K562 (cell line): ENCODE measurements around the gene DCP2. TPM values are rescaled to one million over a fixed set of nuclear protein-coding genes. Genes with fewer than 3 reads are reported as not detected.

ENCODE experiments used
- ATAC-seq: fragments of 200-7000 bp; cut with Tn5 transposase; 3 replicates; pipeline ENCODE4 v1.9.1; 2020; ENCODE audit warnings: moderate library complexity
- BruUV-seq: library from RNA; stranded (reverse); fragments of 400-500 nt; replicated peaks from 2 replicates; lab custom pipeline; 2021; lab: Mats Ljungman, UMichigan
- CTCF ChIA-PET: fragments of 300-600 bp; formaldehyde crosslinking; extraction: SDS; loops from one replicate; lab custom pipeline; 2021; ENCODE audit warnings: low intra/inter-chr PET ratio; lab: Yijun Ruan, JAX
- POLR2A ChIA-PET: fragments of 300-600, 350-650 bp; sonication (Branson Sonifier 250); formaldehyde crosslinking; extraction: SDS; loops from one replicate; lab custom pipeline; 2021; ENCODE audit warnings: antibody characterized with exemption, inconsistent platforms; lab: Yijun Ruan, JAX
- DNase-seq, 4 experiments: peaks; one replicate each; pipeline versions ENCODE4 v3.0.0 to v3.0.0-alpha.2; 2011 to 2018; ENCODE audit warnings: low spot score in 3 of 4, mixed read lengths in 3 of 4; ENCODE audit errors: extremely low read depth in 1 of 4
- FAIRE-seq: peaks from 2 replicates; lab custom pipeline; 2011; peaks lifted over from hg19 to GRCh38; lab: Jason Lieb, UNC
- H2AFZ ChIP-seq: 2 replicates; pipeline ENCODE4 v1.6.0; 2011; ENCODE audit warnings: low read depth, low read length, control low read depth, inconsistent platforms
- H3K27ac ChIP-seq: fragments of 200-600 bp; 3 replicates; pipeline ENCODE4 v1.8.0; 2011; ENCODE audit warnings: low read depth, mild to moderate bottlenecking, control low read depth, inconsistent platforms, low read length, moderate library complexity, mixed read lengths; ENCODE audit errors: extremely low read depth
- H3K27me3 ChIP-seq, 2 experiments: fragments of 300-600 bp in 1 of 2; 2 replicates in 1 of 2; 3 replicates in 1 of 2; pipeline versions ENCODE4 v1.6.0 to v1.8.0; 2011; ENCODE audit warnings: inconsistent platforms in 2 of 2, low read length in 2 of 2, mild to moderate bottlenecking in 1 of 2, mixed read lengths in 1 of 2, moderate library complexity in 1 of 2; ENCODE audit not compliant: control insufficient read depth in 2 of 2, insufficient read depth in 2 of 2
- H3K36me3 ChIP-seq: fragments of 300-600 bp; 3 replicates; pipeline ENCODE4 v1.8.0; 2011; ENCODE audit warnings: mild to moderate bottlenecking, low read length, inconsistent platforms; ENCODE audit not compliant: control insufficient read depth, insufficient read depth
- H3K4me1 ChIP-seq, 2 experiments: fragments of 200-600 bp in 1 of 2; replicated peaks in 1 of 2; 2 replicates in 1 of 2; 3 replicates in 1 of 2; pipeline versions ENCODE4 v1.5.1 to v1.8.0; 2011; ENCODE audit warnings: inconsistent platforms in 2 of 2, low read length in 2 of 2, mild to moderate bottlenecking in 1 of 2, mixed read lengths in 1 of 2, moderate library complexity in 1 of 2; ENCODE audit not compliant: control insufficient read depth in 2 of 2, insufficient read depth in 2 of 2
- H3K4me2 ChIP-seq: 2 replicates; pipeline ENCODE4 v1.6.1; 2011; ENCODE audit warnings: low read length, control low read depth, inconsistent platforms, mixed read lengths; ENCODE audit not compliant: insufficient read depth
- H3K4me3 ChIP-seq: fragments of 200-600 bp; sonication (generic), shearing (Covaris generic); 2 replicates; pipeline ENCODE4 v1.5.1; 2016; ENCODE audit warnings: control low read depth, inconsistent platforms
- H3K79me2 ChIP-seq: fragments of 200-600 bp; 3 replicates; pipeline ENCODE4 v1.8.0; 2011; ENCODE audit warnings: low read length, inconsistent platforms; ENCODE audit not compliant: control insufficient read depth, insufficient read depth
- H3K9ac ChIP-seq, 2 experiments: 2 replicates each; pipeline versions ENCODE4 v1.6.0 to v1.6.1; 2011; ENCODE audit warnings: low read depth in 2 of 2, low read length in 2 of 2, control low read depth in 1 of 2, inconsistent platforms in 1 of 2, mild to moderate bottlenecking in 1 of 2, mixed read lengths in 1 of 2; ENCODE audit not compliant: insufficient read depth in 1 of 2
- H3K9me1 ChIP-seq: one replicate; pipeline ENCODE4 v1.6.0; 2011; ENCODE audit warnings: inconsistent platforms, mild to moderate bottlenecking, low read length, moderate library complexity; ENCODE audit not compliant: control insufficient read depth, insufficient read depth
- H3K9me3 ChIP-seq: replicated peaks from 2 replicates; pipeline ENCODE4 v1.5.1; 2011; ENCODE audit warnings: low read depth, low read length, inconsistent platforms; ENCODE audit not compliant: control insufficient read depth, insufficient read depth
- H4K20me1 ChIP-seq: replicated peaks from 2 replicates; pipeline ENCODE4 v1.6.1; 2011; ENCODE audit warnings: low read length, inconsistent platforms, mixed read lengths; ENCODE audit not compliant: control insufficient read depth, insufficient read depth
- ATF3 ChIP-seq, 2 experiments: fragments of 450-650 bp in 1 of 2; sonication (generic) in 1 of 2; formaldehyde crosslinking in 1 of 2; IDR thresholded peaks in 1 of 2; conservative IDR thresholded peaks in 1 of 2; 2 replicates each; pipeline versions ENCODE4 v1.6.1 to v1.8.1; 2016 to 2023; ENCODE audit warnings: mild to moderate bottlenecking in 2 of 2, moderate library complexity in 2 of 2, inconsistent platforms in 1 of 2, missing genetic modification reagents in 1 of 2
- BRD4 ChIP-seq: fragments of 200-600 bp; sonication (generic); IDR thresholded peaks from 2 replicates; pipeline ENCODE4 v1.6.1; 2017; ENCODE audit warnings: inconsistent platforms
- BRD9 ChIP-seq: fragments of 450-650 bp; IDR thresholded peaks from 2 replicates; pipeline ENCODE4 v1.6.1; 2018; ENCODE audit warnings: low read depth; ENCODE audit not compliant: partially characterized antibody
- CBFA2T2 ChIP-seq: fragments of 450-650 bp; conservative IDR thresholded peaks from 2 replicates; pipeline ENCODE4 v1.6.1; 2017; ENCODE audit warnings: mild to moderate bottlenecking
- CEBPG ChIP-seq, 3 experiments: fragments of 200-800 bp in 1 of 3; sonication (Bioruptor generic) in 1 of 3; sonication (generic) in 1 of 3; formaldehyde crosslinking in 1 of 3; IDR thresholded peaks in 2 of 3; conservative IDR thresholded peaks in 1 of 3; 2 replicates each; pipeline versions ENCODE4 v1.6.1 to v1.8.0; 2016 to 2022; ENCODE audit warnings: missing compliant biosample characterization in 2 of 3, missing genetic modification characterization in 2 of 3, mild to moderate bottlenecking in 1 of 3, missing genetic modification reagents in 1 of 3
- FOXK2 ChIP-seq, 2 experiments: fragments of 450-650 bp; IDR thresholded peaks in 1 of 2; conservative IDR thresholded peaks in 1 of 2; 2 replicates each; pipeline ENCODE4 v1.6.1; 2016; ENCODE audit warnings: low read depth in 2 of 2, mild to moderate bottlenecking in 1 of 2
- GMEB1 ChIP-seq: fragments of 250-450 bp; sonication (Bioruptor Pico); IDR thresholded peaks from 2 replicates; pipeline ENCODE4 v1.4.0; 2020; ENCODE audit warnings: mild to moderate bottlenecking
- NFATC3 ChIP-seq: fragments of 450-650 bp; IDR thresholded peaks from 2 replicates; pipeline ENCODE4 v1.6.1; 2017; ENCODE audit warnings: mild to moderate bottlenecking
- PKNOX1 ChIP-seq: fragments of 450-650 bp; IDR thresholded peaks from 2 replicates; pipeline ENCODE4 v1.6.1; 2016
- PTBP1 ChIP-seq: fragments of 200-400 bp; formaldehyde crosslinking; IDR thresholded peaks from 2 replicates; pipeline ENCODE4 v1.6.1; 2017; ENCODE audit warnings: low read depth, low read length
- RAD21 ChIP-seq, 2 experiments: fragments of 250-450 bp in 1 of 2; fragments of 450-650 bp in 1 of 2; sonication (Bioruptor Pico) in 1 of 2; formaldehyde crosslinking in 1 of 2; IDR thresholded peaks in 1 of 2; conservative IDR thresholded peaks in 1 of 2; 2 replicates each; pipeline versions ENCODE4 v1.4.0 to v1.8.0; 2020 to 2022; ENCODE audit warnings: mild to moderate bottlenecking in 2 of 2, moderate library complexity in 1 of 2
- SAP30 ChIP-seq: fragments of 200-600 bp; sonication (generic); IDR thresholded peaks from 2 replicates; pipeline ENCODE4 v1.6.1; 2012; ENCODE audit warnings: borderline replicate concordance, low read depth, mild to moderate bottlenecking, moderate library complexity, low read length, control low read depth, inconsistent platforms; ENCODE audit not compliant: insufficient read depth, poor library complexity, severe bottlenecking
- SOX6 ChIP-seq: fragments of 450-650 bp; IDR thresholded peaks from 2 replicates; pipeline ENCODE4 v1.6.1; 2014; ENCODE audit warnings: mild to moderate bottlenecking
- ZNF124 ChIP-seq: sonication (generic); formaldehyde crosslinking; IDR thresholded peaks from 2 replicates; pipeline ENCODE4 v1.8.1; 2022; ENCODE audit warnings: missing genetic modification reagents
- ZNF77 ChIP-seq: fragments of 250-450 bp; sonication (Bioruptor Pico); IDR thresholded peaks from 2 replicates; pipeline ENCODE4 v1.5.0; 2020
- WGBS: fragments of 100-300 bp; shearing (Covaris generic); methylation state at CpG from one replicate; pipeline ENCODE4 v1.1.6; 2016; ENCODE audit warnings: low coverage, mixed read lengths; ENCODE audit not compliant: insufficient coverage; ENCODE audit errors: missing lambda C conversion rate; 5-methylcytosine and 5-hydroxymethylcytosine counted together
- in situ Hi-C: fragments of 300-500 bp; cut with MboI; formaldehyde crosslinking; loops from 4 replicates; pipeline ENCODE4 v1.15.0; 2018; ENCODE audit warnings: inconsistent platforms, mixed read lengths
- intact Hi-C: fragments of 100-400 bp; cut with micrococcal nuclease; formaldehyde crosslinking; loops from 2 replicates; pipeline ENCODE4 v1.14.2; 2022
- polyA plus RNA-seq, 8 experiments: library from polyadenylated mRNA; depleted of rRNA in 4 of 8; stranded (reverse) in 5 of 8; unstranded in 3 of 8; fragments of >200 nt; fragmentation: Nextera tagmentation in 2 of 8; fragmentation: Illumina TruSeq in 1 of 8; extraction: Ambion mirVana in 2 of 8; extraction: Trizol in 1 of 8; gene quantifications; 2 replicates each; pipeline versions ENCODE4 v1.2.1 to v1.2.3, GENCODE V29; 2011 to 2014; ENCODE audit warnings: inconsistent platforms in 1 of 8, missing spikeins in 1 of 8
- total RNA-seq, 7 experiments: library from RNA; depleted of rRNA in 6 of 7; stranded (reverse); fragments of >200 nt in 6 of 7; fragmentation: Illumina TruSeq in 2 of 7; extraction: Trizol in 2 of 7; gene quantifications; 2 replicates each; pipeline versions ENCODE4 v1.2.1 to v1.2.3, GENCODE V29; 2011 to 2021; ENCODE audit warnings: low replicate concordance in 1 of 7

DCP2 gene
- total and polyA plus RNA-seq, 9 of the 15 experiments (the other 6 are each of a cell fraction or from before 2014, with no cell fraction given) = 25.9 to 109 (median 46.7) TPM

GRCh38 chr5:113052041-113052795 lies 75.6 kb downstream of the DCP2 start (continued):
- no peak for TF ChIP-seq PTBP1
- no peak for TF ChIP-seq BRD9
- TF ChIP-seq FOXK2 (conservative IDR thresholded peaks at IDR 0.05 in 1 of 2, IDR thresholded peaks at IDR 0.05 in 1 of 2; ENCODE audit: low read depth in 2 of 2) = no peak
- TF ChIP-seq NFATC3 = no peak
- no peak for TF ChIP-seq BRD4
- no peak for TF ChIP-seq SOX6
- TF ChIP-seq ZNF77 (CRISPR knock-in tag) = no peak

- POLR2A ChIA-PET = interaction anchor here (0.8 to 1.1 kb wide), 3 partner anchors 11 to 158 kb away, joined by 3 to 5 read pairs (median 4); no protein-coding TSS in a partner anchor
- Histone ChIP-seq H3K79me2 (no peaks in the 10 kb centered on the region), H3K9me3 (no peaks in the 10 kb centered on the region), H3K27me3 (0 out of 5 replicates have a peak, but pooled peaks cover 0 to 3% of the 10 kb centered on the region in 2 experiments), H3K4me1 (peaks cover 14 to 20% of the 10 kb centered on the region in 2 experiments; a peak in 4 of 5 replicates), H3K4me2 (no peak overlapping the region; the same call in 1 of the 2 replicates), H3K36me3 (no peaks in the 10 kb centered on the region), H2AFZ (0 out of 2 replicates have a peak overlapping the region, but pooled peaks have one; percentile 41), H3K4me3 (no peak overlapping the region), H3K27ac (no peak overlapping the region), H3K9me1 (no peaks in the 10 kb centered on the region), H3K9ac (no peak overlapping the region), H4K20me1 (no peaks in the 10 kb centered on the region)
- intact Hi-C loops (no loop called here), in situ Hi-C loops (no loop called here)
- peak; percentile 45 to 62 (median 52) for DNase-seq
- peak; percentile 86 for FAIRE-seq
- WGBS = 26% methylated on average over 9 of the region's 9 CpGs
- BruUV-seq = no TSS peak
- CTCF ChIA-PET = no interaction called here
- ATAC-seq = peak; percentile 73
- TF ChIP-seq PKNOX1 (peak; percentile 30; the same call in 1 of the 2 replicates), RAD21 (CRISPR knock-in tag; conservative IDR thresholded peaks at IDR 0.05 in 1 of 2, IDR thresholded peaks at IDR 0.05 in 1 of 2) (peak in 1 of 2 experiments; percentile 27; a peak in 2 of 4 replicates), SAP30 (no peak), ATF3 (IDR thresholded peaks at IDR 0.05) (peak; percentile 14; the same call in 1 of the 2 replicates), ATF3 (CRISPR knock-in tag; conservative IDR thresholded peaks at IDR 0.05) (no peak), GMEB1 (CRISPR knock-in tag) (no peak), ZNF124 (CRISPR knock-in tag) (no peak), CEBPG (CRISPR knock-in tag; IDR thresholded peaks at IDR 0.05) (peak; percentile 47), CEBPG (tag; conservative IDR thresholded peaks at IDR 0.05 in 1 of 2, IDR thresholded peaks at IDR 0.05 in 1 of 2) (peak; percentile 63 to 73), CBFA2T2 (0 out of 2 replicates have a peak, but pooled peaks have one; percentile 19)
These were observed 77.0 kb downstream of the DCP2 start for GRCh38 chr5:113053511-113053995.
